Measurements from ENCODE around the gene SULT1C2. TPM values are rescaled to one million over a fixed set of nuclear protein-coding genes. Genes with fewer than 3 reads are reported as not detected.

Gene SULT1C2
- total and polyA plus RNA-seq, 9 of the 15 experiments (the other 6 are each of a cell fraction or from before 2014, with no cell fraction given): 0.22 TPM; not detected in 8

DNA sequence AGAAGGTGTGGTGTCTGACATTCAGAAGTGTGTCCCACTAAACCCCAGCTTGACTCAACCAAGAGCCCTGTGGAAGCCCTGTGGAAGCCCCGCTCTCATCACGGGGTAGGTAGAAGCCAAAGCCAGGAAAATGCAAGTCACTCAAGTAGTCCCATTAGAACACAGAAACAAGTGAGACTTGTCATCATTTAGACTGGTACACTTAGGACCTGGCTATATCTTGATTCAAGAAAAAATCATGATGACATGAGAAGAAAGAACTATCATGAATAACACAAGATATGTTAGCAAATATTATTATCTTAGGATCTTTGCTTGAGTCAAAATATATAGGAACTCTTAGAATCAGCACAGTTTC, 60.9 kb downstream of the SULT1C2 start (continued):
- TF ChIP-seq TCF3 (CRISPR knock-in tag; IDR thresholded peaks at IDR 0.05): no peak

DNA sequence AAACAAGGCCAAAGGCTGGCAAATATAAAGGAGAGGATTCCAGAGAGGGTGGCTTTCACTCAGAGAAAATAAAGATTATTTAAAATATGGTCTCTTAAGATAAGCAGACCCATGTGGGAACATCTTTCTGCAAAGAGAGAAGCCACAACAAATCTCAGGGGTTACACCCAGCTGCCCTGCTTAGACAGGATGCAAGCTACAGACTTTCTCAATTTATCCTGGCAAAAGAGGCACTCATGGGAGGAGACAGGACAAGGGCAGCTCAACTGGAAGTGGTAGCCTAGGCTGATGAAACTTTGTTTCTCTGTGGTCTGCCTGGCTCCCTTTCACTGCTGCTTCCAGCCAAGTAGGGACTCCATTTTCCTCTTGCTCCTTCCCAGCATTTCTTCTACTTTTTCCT, 63.2 kb downstream of the SULT1C2 start:
- no peaks in the 10 kb centered on the region for H3K9me1 ChIP-seq (ENCODE audit: control insufficient read depth, insufficient read depth, low read length)
- H3K4me2 ChIP-seq (ENCODE audit: insufficient read depth, low read length): no peak overlapping the region
- no peak overlapping the region for H3K9ac ChIP-seq (ENCODE audit: insufficient read depth in 1 of 2, low read depth in 2 of 2, low read length in 2 of 2)
- H3K27ac ChIP-seq (ENCODE audit: extremely low read depth, low read depth, low read length): no peak overlapping the region
- ATAC-seq (no peak), FAIRE-seq (no peak), DNase-seq (ENCODE audit: extremely low read depth in 1 of 4, low spot score in 3 of 4) (peak in 2 of 4 experiments; percentile 33 to 36)
- CTCF ChIA-PET (ENCODE audit: low intra/inter-chr PET ratio): no interaction called here
- no peaks in the 10 kb centered on the region for H3K36me3 ChIP-seq (ENCODE audit: control insufficient read depth, insufficient read depth, low read length)
- H4K20me1 ChIP-seq (replicated peaks; ENCODE audit: control insufficient read depth, insufficient read depth, low read length): no peaks in the 10 kb centered on the region
- no peaks in the 10 kb centered on the region for H3K27me3 ChIP-seq (ENCODE audit: control insufficient read depth in 2 of 2, insufficient read depth in 2 of 2, low read length in 2 of 2)
- in situ Hi-C loops (cut with MboI): no loop called here
- no peak overlapping the region for H2AFZ ChIP-seq (ENCODE audit: low read depth, low read length)
- no peaks in the 10 kb centered on the region for H3K79me2 ChIP-seq (ENCODE audit: control insufficient read depth, insufficient read depth, low read length)
- intact Hi-C loops (cut with micrococcal nuclease): loop anchor here (5.0 to 10.0 kb wide), 2 partner anchors 40 to 93 kb away; partner anchors contain the start of gene GCC2
- POLR2A ChIA-PET: no interaction called here
- peaks cover 3 to 17% of the 10 kb centered on the region in 2 experiments; a peak in 3 of 5 replicates for H3K4me1 ChIP-seq (replicated peaks in 1 of 2; ENCODE audit: control insufficient read depth in 2 of 2, insufficient read depth in 2 of 2, low read length in 2 of 2)
- H3K9me3 ChIP-seq (replicated peaks; ENCODE audit: control insufficient read depth, insufficient read depth, low read depth, low read length): no peaks in the 10 kb centered on the region
- no peak for TF ChIP-seq CREM (IDR thresholded peaks at IDR 0.05; ENCODE audit: low read depth)
- TF ChIP-seq SMAD4 (CRISPR knock-in tag; conservative IDR thresholded peaks at IDR 0.05): 0 out of 2 replicates have a peak, but pooled peaks have one; percentile 20
- TF ChIP-seq CBFA2T3 (IDR thresholded peaks at IDR 0.05): peak; percentile 61
- peak; percentile 45; the same call in 1 of the 2 replicates for TF ChIP-seq TEAD4 (IDR thresholded peaks at IDR 0.05; ENCODE audit: low read length)
- no peak for TF ChIP-seq TEAD4 (CRISPR knock-in tag; IDR thresholded peaks at IDR 0.05; ENCODE audit: borderline replicate concordance)
- peak; percentile 33; the same call in 1 of the 2 replicates for TF ChIP-seq ARID1B (IDR thresholded peaks at IDR 0.05)
- peak; percentile 17 to 70; a peak in 1 of 4 replicates for TF ChIP-seq KDM1A (IDR thresholded peaks at IDR 0.05)
- no peak for TF ChIP-seq ZNF696 (CRISPR knock-in tag; conservative IDR thresholded peaks at IDR 0.05)
- peak; percentile 36; the same call in 1 of the 2 replicates for TF ChIP-seq TAL1 (IDR thresholded peaks at IDR 0.05)
- TF ChIP-seq, protein P1, sequence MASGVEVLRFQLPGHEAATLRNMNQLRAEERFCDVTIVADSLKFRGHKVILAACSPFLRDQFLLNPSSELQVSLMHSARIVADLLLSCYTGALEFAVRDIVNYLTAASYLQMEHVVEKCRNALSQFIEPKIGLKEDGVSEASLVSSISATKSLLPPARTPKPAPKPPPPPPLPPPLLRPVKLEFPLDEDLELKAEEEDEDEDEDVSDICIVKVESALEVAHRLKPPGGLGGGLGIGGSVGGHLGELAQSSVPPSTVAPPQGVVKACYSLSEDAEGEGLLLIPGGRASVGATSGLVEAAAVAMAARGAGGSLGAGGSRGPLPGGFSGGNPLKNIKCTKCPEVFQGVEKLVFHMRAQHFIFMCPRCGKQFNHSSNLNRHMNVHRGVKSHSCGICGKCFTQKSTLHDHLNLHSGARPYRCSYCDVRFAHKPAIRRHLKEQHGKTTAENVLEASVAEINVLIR (CRISPR knock-in tag; IDR thresholded peaks at IDR 0.05): no peak
- TF ChIP-seq TCF3 (CRISPR knock-in tag; IDR thresholded peaks at IDR 0.05): peak; percentile 69
- TF ChIP-seq ZNF766 (CRISPR knock-in tag; conservative IDR thresholded peaks at IDR 0.05): no peak
- BruUV-seq (replicated peaks): no TSS peak
- H3K4me3 ChIP-seq: no peak overlapping the region
